ENCODE results near the gene MBNL2.

Gene MBNL2

GRCh38 chr13:97306645-97307044 is 84.5 kb downstream of the MBNL2 start:
- TF ChIP-seq NFIC (IDR thresholded peaks at IDR 0.05) (no peak), EGR1 (IDR thresholded peaks at IDR 0.05) (no peak), USF1 (IDR thresholded peaks at IDR 0.05) (no peak), YY1 (IDR thresholded peaks at IDR 0.05; ENCODE audit: low read depth) (no peak), RAD21 (IDR thresholded peaks at IDR 0.05; ENCODE audit: low read depth) (no peak), EP300 (IDR thresholded peaks at IDR 0.05; ENCODE audit: borderline replicate concordance) (no peak), CREB1 (IDR thresholded peaks at IDR 0.05; ENCODE audit: low read depth) (no peak), ZBTB7A (IDR thresholded peaks at IDR 0.05; ENCODE audit: low read depth) (no peak)
- TF ChIP-seq, protein P1, sequence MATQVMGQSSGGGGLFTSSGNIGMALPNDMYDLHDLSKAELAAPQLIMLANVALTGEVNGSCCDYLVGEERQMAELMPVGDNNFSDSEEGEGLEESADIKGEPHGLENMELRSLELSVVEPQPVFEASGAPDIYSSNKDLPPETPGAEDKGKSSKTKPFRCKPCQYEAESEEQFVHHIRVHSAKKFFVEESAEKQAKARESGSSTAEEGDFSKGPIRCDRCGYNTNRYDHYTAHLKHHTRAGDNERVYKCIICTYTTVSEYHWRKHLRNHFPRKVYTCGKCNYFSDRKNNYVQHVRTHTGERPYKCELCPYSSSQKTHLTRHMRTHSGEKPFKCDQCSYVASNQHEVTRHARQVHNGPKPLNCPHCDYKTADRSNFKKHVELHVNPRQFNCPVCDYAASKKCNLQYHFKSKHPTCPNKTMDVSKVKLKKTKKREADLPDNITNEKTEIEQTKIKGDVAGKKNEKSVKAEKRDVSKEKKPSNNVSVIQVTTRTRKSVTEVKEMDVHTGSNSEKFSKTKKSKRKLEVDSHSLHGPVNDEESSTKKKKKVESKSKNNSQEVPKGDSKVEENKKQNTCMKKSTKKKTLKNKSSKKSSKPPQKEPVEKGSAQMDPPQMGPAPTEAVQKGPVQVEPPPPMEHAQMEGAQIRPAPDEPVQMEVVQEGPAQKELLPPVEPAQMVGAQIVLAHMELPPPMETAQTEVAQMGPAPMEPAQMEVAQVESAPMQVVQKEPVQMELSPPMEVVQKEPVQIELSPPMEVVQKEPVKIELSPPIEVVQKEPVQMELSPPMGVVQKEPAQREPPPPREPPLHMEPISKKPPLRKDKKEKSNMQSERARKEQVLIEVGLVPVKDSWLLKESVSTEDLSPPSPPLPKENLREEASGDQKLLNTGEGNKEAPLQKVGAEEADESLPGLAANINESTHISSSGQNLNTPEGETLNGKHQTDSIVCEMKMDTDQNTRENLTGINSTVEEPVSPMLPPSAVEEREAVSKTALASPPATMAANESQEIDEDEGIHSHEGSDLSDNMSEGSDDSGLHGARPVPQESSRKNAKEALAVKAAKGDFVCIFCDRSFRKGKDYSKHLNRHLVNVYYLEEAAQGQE (IDR thresholded peaks at IDR 0.05; ENCODE audit: low read depth), result no peak
- TF ChIP-seq, protein P2, sequence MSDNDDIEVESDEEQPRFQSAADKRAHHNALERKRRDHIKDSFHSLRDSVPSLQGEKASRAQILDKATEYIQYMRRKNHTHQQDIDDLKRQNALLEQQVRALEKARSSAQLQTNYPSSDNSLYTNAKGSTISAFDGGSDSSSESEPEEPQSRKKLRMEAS (IDR thresholded peaks at IDR 0.05), result no peak

GRCh38 chr13:97307118-97307881 is 85.2 kb downstream of the MBNL2 start:
- TF ChIP-seq YY1 (IDR thresholded peaks at IDR 0.05; ENCODE audit: low read depth), result no peak
- TF ChIP-seq, protein P2 (IDR thresholded peaks at IDR 0.05), result no peak
- no peak for TF ChIP-seq CEBPB (IDR thresholded peaks at IDR 0.05)
- no peak for TF ChIP-seq TEAD4 (IDR thresholded peaks at IDR 0.05)
- TF ChIP-seq RAD21 (IDR thresholded peaks at IDR 0.05; ENCODE audit: low read depth), result no peak
- no peak for TF ChIP-seq ZBTB7A (IDR thresholded peaks at IDR 0.05; ENCODE audit: low read depth)

GRCh38 chr13:97307882-97308624 is 85.9 kb downstream of the MBNL2 start:
- TF ChIP-seq EP300 (IDR thresholded peaks at IDR 0.05; ENCODE audit: borderline replicate concordance) (no peak), USF1 (IDR thresholded peaks at IDR 0.05) (no peak)

- TF ChIP-seq, protein P1 (IDR thresholded peaks at IDR 0.05; ENCODE audit: low read depth), result no peak
- no peak for TF ChIP-seq TEAD4 (IDR thresholded peaks at IDR 0.05)
- TF ChIP-seq, protein P2 (IDR thresholded peaks at IDR 0.05), result no peak
- no peak for TF ChIP-seq CEBPB (IDR thresholded peaks at IDR 0.05)
- no peak for TF ChIP-seq TAF1 (IDR thresholded peaks at IDR 0.05; ENCODE audit: low read depth)
- no peak for TF ChIP-seq ZBTB7A (IDR thresholded peaks at IDR 0.05; ENCODE audit: low read depth)
Measured at GRCh38 chr13:97308735-97309429, 86.7 kb downstream of the MBNL2 start.

DNA sequence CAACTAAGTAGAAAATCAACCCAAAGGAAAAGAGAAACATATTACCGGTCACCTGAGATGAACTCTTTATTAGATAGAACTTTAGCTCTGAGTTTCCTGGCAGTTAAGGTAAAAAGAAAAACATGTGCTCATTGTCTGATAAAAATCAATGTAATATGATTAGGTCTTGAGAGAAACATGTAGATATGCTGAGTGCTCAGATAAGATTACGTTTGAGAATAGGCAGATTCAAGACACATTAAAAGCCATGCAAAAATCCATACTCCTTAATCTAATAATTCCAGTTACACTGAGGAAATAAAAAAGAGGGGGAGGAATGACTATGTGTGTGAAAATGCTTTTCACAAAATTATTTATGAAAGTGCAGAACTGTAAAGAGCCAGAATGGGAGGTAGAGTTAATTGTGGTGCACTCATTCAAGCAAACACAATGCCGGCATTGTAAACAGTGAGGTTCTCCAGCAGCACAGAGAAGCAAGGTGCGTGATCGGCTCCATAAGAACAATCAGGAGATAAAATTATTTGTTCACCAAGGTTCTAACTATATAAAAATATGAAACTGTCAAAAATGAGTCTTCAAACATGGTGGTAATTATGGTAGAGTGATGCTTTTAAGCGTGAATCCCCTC is 88.8 kb downstream of the MBNL2 start:
- TF ChIP-seq CREB1 (IDR thresholded peaks at IDR 0.05; ENCODE audit: low read depth), result no peak
- no peak for TF ChIP-seq TEAD4 (IDR thresholded peaks at IDR 0.05)
- no peak for TF ChIP-seq USF1 (IDR thresholded peaks at IDR 0.05)
- TF ChIP-seq RAD21 (IDR thresholded peaks at IDR 0.05; ENCODE audit: low read depth), result no peak
